SK-N-SH treated with all-trans-retinoic acid at 6 μM for 48 hours (cell line): Measurements from ENCODE around the gene GSX1.

Experiments used
- ATAC-seq: fragments of 200-7000 bp; cut with Tn5 transposase; 3 replicates; pipeline ENCODE4 v1.9.1; 2020; ENCODE audit warnings: mild to moderate bottlenecking, moderate library complexity
- ARNTL ChIP-seq: fragments of 450-650 bp; formaldehyde crosslinking; IDR thresholded peaks from 2 replicates; pipeline ENCODE4 v1.5.0; 2020; ENCODE audit warnings: low read depth, mild to moderate bottlenecking, moderate library complexity, borderline replicate concordance
- BACH2 ChIP-seq: fragments of 250-450 bp; sonication (Bioruptor Pico); IDR thresholded peaks from 2 replicates; pipeline ENCODE4 v1.9.0; 2021; ENCODE audit warnings: mild to moderate bottlenecking, borderline replicate concordance
- CSDC2 ChIP-seq: fragments of 250-450 bp; sonication (Bioruptor Pico); IDR thresholded peaks from 2 replicates; pipeline ENCODE4 v1.5.0; 2020; ENCODE audit warnings: mild to moderate bottlenecking, moderate library complexity
- CSRNP3 ChIP-seq: fragments of 250-450 bp; sonication (Bioruptor Pico); IDR thresholded peaks from 2 replicates; pipeline ENCODE4 v1.5.1; 2021; ENCODE audit warnings: mild to moderate bottlenecking, moderate library complexity
- ESRRG ChIP-seq: fragments of 250-450 bp; sonication (Bioruptor Pico); IDR thresholded peaks from 2 replicates; pipeline ENCODE4 v1.6.1; 2021; ENCODE audit warnings: mild to moderate bottlenecking
- GLIS3 ChIP-seq: fragments of 250-450 bp; sonication (Bioruptor Pico); IDR thresholded peaks from 2 replicates; pipeline ENCODE4 v1.5.0; 2020; ENCODE audit warnings: mild to moderate bottlenecking, moderate library complexity
- ISL1 ChIP-seq: fragments of 250-450 bp; sonication (Bioruptor Pico); IDR thresholded peaks from 2 replicates; pipeline ENCODE4 v2.1.2; 2022; ENCODE audit warnings: mild to moderate bottlenecking, moderate library complexity
- OSR1 ChIP-seq: fragments of 250-450 bp; sonication (Bioruptor Pico); IDR thresholded peaks from 2 replicates; pipeline ENCODE4 v1.8.0; 2022; ENCODE audit warnings: moderate library complexity, mild to moderate bottlenecking, inconsistent platforms
- POU6F1 ChIP-seq: fragments of 250-450 bp; sonication (Bioruptor Pico); IDR thresholded peaks from 2 replicates; pipeline ENCODE4 v1.8.0; 2021; ENCODE audit warnings: low read depth, mild to moderate bottlenecking, moderate library complexity, borderline replicate concordance
- PPARA ChIP-seq: fragments of 250-450 bp; sonication (Bioruptor Pico); IDR thresholded peaks from 2 replicates; pipeline ENCODE4 v1.5.0; 2020; ENCODE audit warnings: mild to moderate bottlenecking, borderline replicate concordance
- RARB ChIP-seq: fragments of 250-450 bp; sonication (Bioruptor Pico); IDR thresholded peaks from 2 replicates; pipeline ENCODE4 v1.8.0; 2021; ENCODE audit warnings: mild to moderate bottlenecking, moderate library complexity
- SNAI2 ChIP-seq: fragments of 250-450 bp; sonication (Bioruptor Pico); IDR thresholded peaks from 2 replicates; pipeline ENCODE4 v1.5.0; 2020; ENCODE audit warnings: mild to moderate bottlenecking, moderate library complexity
- TOX ChIP-seq: fragments of 250-450 bp; sonication (Bioruptor Pico); IDR thresholded peaks from 2 replicates; pipeline ENCODE4 v1.8.0; 2021; ENCODE audit warnings: mild to moderate bottlenecking, moderate library complexity, borderline replicate concordance
- ZFP3 ChIP-seq: fragments of 250-450 bp; sonication (Bioruptor Pico); IDR thresholded peaks from 2 replicates; pipeline ENCODE4 v1.5.0; 2020; ENCODE audit warnings: mild to moderate bottlenecking, moderate library complexity
- ZFP30 ChIP-seq: fragments of 450-650 bp; formaldehyde crosslinking; IDR thresholded peaks from 2 replicates; pipeline ENCODE4 v1.5.0; 2022; ENCODE audit warnings: mild to moderate bottlenecking, moderate library complexity
- ZNF565 ChIP-seq: fragments of 450-650 bp; formaldehyde crosslinking; conservative IDR thresholded peaks from 2 replicates; pipeline ENCODE4 v1.5.0; 2020; ENCODE audit warnings: low read depth, mild to moderate bottlenecking, moderate library complexity
- ZNF70 ChIP-seq: fragments of 450-650 bp; formaldehyde crosslinking; IDR thresholded peaks from 2 replicates; pipeline ENCODE4 v1.5.0; 2020; ENCODE audit warnings: mild to moderate bottlenecking, moderate library complexity
- ZNF8 ChIP-seq: fragments of 450-650 bp; formaldehyde crosslinking; IDR thresholded peaks from 2 replicates; pipeline ENCODE4 v1.5.0; 2020; ENCODE audit warnings: mild to moderate bottlenecking, moderate library complexity
- TF ChIP-seq, protein P1 (sequence below): fragments of 250-450 bp; sonication (Bioruptor Pico); IDR thresholded peaks from 2 replicates; pipeline ENCODE4 v1.5.0; 2020; ENCODE audit warnings: mild to moderate bottlenecking, moderate library complexity
- TF ChIP-seq, protein P2 (sequence below): fragments of 250-450 bp; sonication (Bioruptor Pico); IDR thresholded peaks from 2 replicates; pipeline ENCODE4 v1.5.1; 2020; ENCODE audit warnings: low read depth, mild to moderate bottlenecking, moderate library complexity
- TF ChIP-seq, protein P3 (sequence below): fragments of 250-450 bp; sonication (Bioruptor Pico); IDR thresholded peaks from 2 replicates; pipeline ENCODE4 v1.8.0; 2020; ENCODE audit warnings: mild to moderate bottlenecking, moderate library complexity, borderline replicate concordance

The GSX1 gene

GRCh38 chr13:27789495-27790303 is 2.6 kb upstream of the GSX1 start (continued):
- no peak for TF ChIP-seq ZFP3 (CRISPR knock-in tag)
- TF ChIP-seq ESRRG (CRISPR knock-in tag): no peak

GRCh38 chr13:27790523-27790922 is 1.8 kb upstream of the GSX1 start:
- ATAC-seq: no peak
- no peak for TF ChIP-seq OSR1 (CRISPR knock-in tag)
- no peak for TF ChIP-seq RARB (CRISPR knock-in tag)
- TF ChIP-seq CSDC2 (CRISPR knock-in tag): no peak
- no peak for TF ChIP-seq ESRRG (CRISPR knock-in tag)
- TF ChIP-seq ZNF8 (CRISPR knock-in tag): no peak
- TF ChIP-seq, protein P1, sequence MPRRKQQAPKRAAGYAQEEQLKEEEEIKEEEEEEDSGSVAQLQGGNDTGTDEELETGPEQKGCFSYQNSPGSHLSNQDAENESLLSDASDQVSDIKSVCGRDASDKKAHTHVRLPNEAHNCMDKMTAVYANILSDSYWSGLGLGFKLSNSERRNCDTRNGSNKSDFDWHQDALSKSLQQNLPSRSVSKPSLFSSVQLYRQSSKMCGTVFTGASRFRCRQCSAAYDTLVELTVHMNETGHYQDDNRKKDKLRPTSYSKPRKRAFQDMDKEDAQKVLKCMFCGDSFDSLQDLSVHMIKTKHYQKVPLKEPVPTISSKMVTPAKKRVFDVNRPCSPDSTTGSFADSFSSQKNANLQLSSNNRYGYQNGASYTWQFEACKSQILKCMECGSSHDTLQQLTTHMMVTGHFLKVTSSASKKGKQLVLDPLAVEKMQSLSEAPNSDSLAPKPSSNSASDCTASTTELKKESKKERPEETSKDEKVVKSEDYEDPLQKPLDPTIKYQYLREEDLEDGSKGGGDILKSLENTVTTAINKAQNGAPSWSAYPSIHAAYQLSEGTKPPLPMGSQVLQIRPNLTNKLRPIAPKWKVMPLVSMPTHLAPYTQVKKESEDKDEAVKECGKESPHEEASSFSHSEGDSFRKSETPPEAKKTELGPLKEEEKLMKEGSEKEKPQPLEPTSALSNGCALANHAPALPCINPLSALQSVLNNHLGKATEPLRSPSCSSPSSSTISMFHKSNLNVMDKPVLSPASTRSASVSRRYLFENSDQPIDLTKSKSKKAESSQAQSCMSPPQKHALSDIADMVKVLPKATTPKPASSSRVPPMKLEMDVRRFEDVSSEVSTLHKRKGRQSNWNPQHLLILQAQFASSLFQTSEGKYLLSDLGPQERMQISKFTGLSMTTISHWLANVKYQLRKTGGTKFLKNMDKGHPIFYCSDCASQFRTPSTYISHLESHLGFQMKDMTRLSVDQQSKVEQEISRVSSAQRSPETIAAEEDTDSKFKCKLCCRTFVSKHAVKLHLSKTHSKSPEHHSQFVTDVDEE (CRISPR knock-in tag): no peak
- no peak for TF ChIP-seq ZFP3 (CRISPR knock-in tag)
- no peak for TF ChIP-seq ARNTL
- TF ChIP-seq ZNF70 (CRISPR knock-in tag): no peak

- no peak for ATAC-seq
- TF ChIP-seq, protein P2, sequence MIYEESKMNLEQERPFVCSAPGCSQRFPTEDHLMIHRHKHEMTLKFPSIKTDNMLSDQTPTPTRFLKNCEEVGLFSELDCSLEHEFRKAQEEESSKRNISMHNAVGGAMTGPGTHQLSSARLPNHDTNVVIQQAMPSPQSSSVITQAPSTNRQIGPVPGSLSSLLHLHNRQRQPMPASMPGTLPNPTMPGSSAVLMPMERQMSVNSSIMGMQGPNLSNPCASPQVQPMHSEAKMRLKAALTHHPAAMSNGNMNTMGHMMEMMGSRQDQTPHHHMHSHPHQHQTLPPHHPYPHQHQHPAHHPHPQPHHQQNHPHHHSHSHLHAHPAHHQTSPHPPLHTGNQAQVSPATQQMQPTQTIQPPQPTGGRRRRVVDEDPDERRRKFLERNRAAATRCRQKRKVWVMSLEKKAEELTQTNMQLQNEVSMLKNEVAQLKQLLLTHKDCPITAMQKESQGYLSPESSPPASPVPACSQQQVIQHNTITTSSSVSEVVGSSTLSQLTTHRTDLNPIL: no peak
- TF ChIP-seq OSR1 (CRISPR knock-in tag): no peak
- TF ChIP-seq, protein P3, sequence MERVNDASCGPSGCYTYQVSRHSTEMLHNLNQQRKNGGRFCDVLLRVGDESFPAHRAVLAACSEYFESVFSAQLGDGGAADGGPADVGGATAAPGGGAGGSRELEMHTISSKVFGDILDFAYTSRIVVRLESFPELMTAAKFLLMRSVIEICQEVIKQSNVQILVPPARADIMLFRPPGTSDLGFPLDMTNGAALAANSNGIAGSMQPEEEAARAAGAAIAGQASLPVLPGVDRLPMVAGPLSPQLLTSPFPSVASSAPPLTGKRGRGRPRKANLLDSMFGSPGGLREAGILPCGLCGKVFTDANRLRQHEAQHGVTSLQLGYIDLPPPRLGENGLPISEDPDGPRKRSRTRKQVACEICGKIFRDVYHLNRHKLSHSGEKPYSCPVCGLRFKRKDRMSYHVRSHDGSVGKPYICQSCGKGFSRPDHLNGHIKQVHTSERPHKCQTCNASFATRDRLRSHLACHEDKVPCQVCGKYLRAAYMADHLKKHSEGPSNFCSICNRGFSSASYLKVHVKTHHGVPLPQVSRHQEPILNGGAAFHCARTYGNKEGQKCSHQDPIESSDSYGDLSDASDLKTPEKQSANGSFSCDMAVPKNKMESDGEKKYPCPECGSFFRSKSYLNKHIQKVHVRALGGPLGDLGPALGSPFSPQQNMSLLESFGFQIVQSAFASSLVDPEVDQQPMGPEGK (CRISPR knock-in tag): no peak
- TF ChIP-seq RARB (CRISPR knock-in tag): no peak
- no peak for TF ChIP-seq ARNTL
- TF ChIP-seq ZFP3 (CRISPR knock-in tag): no peak
- TF ChIP-seq ZNF565: no peak
- no peak for TF ChIP-seq POU6F1 (CRISPR knock-in tag)
- no peak for TF ChIP-seq SNAI2 (CRISPR knock-in tag)
- TF ChIP-seq GLIS3: no peak
- TF ChIP-seq, protein P1 (CRISPR knock-in tag): no peak
- TF ChIP-seq TOX (CRISPR knock-in tag): no peak
- TF ChIP-seq BACH2: no peak
- no peak for TF ChIP-seq ZNF8 (CRISPR knock-in tag)
- no peak for TF ChIP-seq PPARA (CRISPR knock-in tag)
- TF ChIP-seq ZNF70 (CRISPR knock-in tag): no peak
- TF ChIP-seq CSRNP3: no peak
- TF ChIP-seq ZFP30: no peak
- TF ChIP-seq ISL1 (CRISPR knock-in tag): no peak
Observed at GRCh38 chr13:27791146-27791900, 960 bp upstream of the GSX1 start.
